NT2/D1 (cell line): ENCODE measurements around the gene ONECUT3.

Source experiments
- DNase-seq: peaks from one replicate; pipeline ENCODE4 v3.0.0-alpha.2; 2011; ENCODE audit warnings: low read depth, low spot score
- H3K27me3 ChIP-seq: 2 replicates; pipeline ENCODE4 v1.6.0; 2011; ENCODE audit warnings: mild to moderate bottlenecking; ENCODE audit not compliant: insufficient read length, insufficient read depth
- H3K36me3 ChIP-seq: 2 replicates; pipeline ENCODE4 v1.6.1; 2011; ENCODE audit warnings: mild to moderate bottlenecking, low read length, mixed read lengths; ENCODE audit not compliant: insufficient read depth, insufficient read length
- H3K4me1 ChIP-seq: 2 replicates; pipeline ENCODE4 v1.5.1; 2011; ENCODE audit not compliant: insufficient read depth, insufficient read length
- H3K4me3 ChIP-seq: 2 replicates; pipeline ENCODE4 v1.5.1; 2011; ENCODE audit warnings: low read depth; ENCODE audit not compliant: insufficient read length
- H3K9ac ChIP-seq: 2 replicates; pipeline ENCODE4 v1.6.0; 2011; ENCODE audit warnings: low read depth; ENCODE audit not compliant: insufficient read length
- H3K9me3 ChIP-seq: 2 replicates; pipeline ENCODE4 v1.5.1; 2011; ENCODE audit warnings: mild to moderate bottlenecking, low read length; ENCODE audit not compliant: insufficient read depth
- SUZ12 ChIP-seq: IDR thresholded peaks from 2 replicates; pipeline ENCODE4 v1.6.1; 2011; ENCODE audit not compliant: insufficient read length, insufficient read depth; ENCODE audit errors: extremely low read depth
- YY1 ChIP-seq: IDR thresholded peaks from 2 replicates; pipeline ENCODE4 v1.6.1; 2011; ENCODE audit not compliant: insufficient read length, insufficient read depth
- ZNF274 ChIP-seq: IDR thresholded peaks from 2 replicates; pipeline ENCODE4 v1.6.1; 2011; ENCODE audit warnings: mild to moderate bottlenecking, low read depth, low read length

Gene ONECUT3

GRCh38 chr19:1811472-1811894 is 58.2 kb downstream of the ONECUT3 start:
- H3K9ac ChIP-seq = peak overlapping the region; percentile 64
- H3K4me1 ChIP-seq = peaks cover 21% of the 10 kb centered on the region
- H3K4me3 ChIP-seq = peak overlapping the region; percentile 37
- no peaks in the 10 kb centered on the region for H3K27me3 ChIP-seq
- TF ChIP-seq YY1 = no peak
- no peak for TF ChIP-seq SUZ12
- no peak for TF ChIP-seq ZNF274
- no peak for DNase-seq
- H3K9me3 ChIP-seq = no peaks in the 10 kb centered on the region
- H3K36me3 ChIP-seq = peaks cover 22% of the 10 kb centered on the region

- Histone ChIP-seq H3K4me3 (peak within 1 kb of the TSS; percentile 54), H3K27me3 (no peaks in the 10 kb centered on the region), H3K9ac (peak within 1 kb of the TSS; percentile 74), H3K9me3 (no peaks in the 10 kb centered on the region), H3K4me1 (peaks cover 21% of the 10 kb centered on the region), H3K36me3 (peaks cover 27% of the 10 kb centered on the region)
- DNase-seq = no peak
- TF ChIP-seq ZNF274 (no peak), YY1 (no peak), SUZ12 (no peak)
Measured at GRCh38 chr19:1811942-1812425, 58.7 kb downstream of the ONECUT3 start, which contains the start of gene ATP8B3. ATP8B3 (minus strand) TSS chr19:1812276; CDS start chr19:1811736, 540 bp downstream.

- peaks cover 21% of the 10 kb centered on the region for H3K4me1 ChIP-seq
- H3K9ac ChIP-seq = peak overlapping the region; percentile 74
- no peak for TF ChIP-seq ZNF274
- no peak for TF ChIP-seq SUZ12
- TF ChIP-seq YY1 = no peak
- H3K9me3 ChIP-seq = no peaks in the 10 kb centered on the region
- no peaks in the 10 kb centered on the region for H3K27me3 ChIP-seq
- H3K4me3 ChIP-seq = peak overlapping the region; percentile 54
- DNase-seq = peak; percentile 96
- peaks cover 33% of the 10 kb centered on the region for H3K36me3 ChIP-seq
Measured at GRCh38 chr19:1812426-1813191, 59.3 kb downstream of the ONECUT3 start.

- Histone ChIP-seq H3K9me3 (no peaks in the 10 kb centered on the region), H3K36me3 (peaks cover 42% of the 10 kb centered on the region), H3K4me1 (peaks cover 21% of the 10 kb centered on the region), H3K27me3 (no peaks in the 10 kb centered on the region), H3K9ac (peak overlapping the region; percentile 74), H3K4me3 (peak overlapping the region; percentile 54)
- TF ChIP-seq YY1 = no peak
- DNase-seq = no peak
Measured at GRCh38 chr19:1813192-1814182, 60.2 kb downstream of the ONECUT3 start.

- no peak for DNase-seq
- Histone ChIP-seq H3K4me1 (peaks cover 22% of the 10 kb centered on the region), H3K27me3 (no peaks in the 10 kb centered on the region), H3K36me3 (peaks cover 51% of the 10 kb centered on the region), H3K9me3 (no peaks in the 10 kb centered on the region), H3K9ac (no peak overlapping the region), H3K4me3 (no peak overlapping the region)
- no peak for TF ChIP-seq ZNF274
- no peak for TF ChIP-seq SUZ12
- no peak for TF ChIP-seq YY1
Measured at GRCh38 chr19:1814391-1814790, 61.1 kb downstream of the ONECUT3 start.

- Histone ChIP-seq H3K36me3 (peaks cover 57% of the 10 kb centered on the region), H3K27me3 (no peaks in the 10 kb centered on the region), H3K4me1 (peaks cover 21% of the 10 kb centered on the region), H3K9ac (peak overlapping the region; percentile 21), H3K4me3 (no peak overlapping the region), H3K9me3 (no peaks in the 10 kb centered on the region)
- no peak for DNase-seq
- TF ChIP-seq SUZ12 (no peak), YY1 (no peak), ZNF274 (no peak)
Measured at GRCh38 chr19:1814833-1815604, 61.7 kb downstream of the ONECUT3 start.
